VCaP (cell line): ENCODE results near the gene ST3GAL3.

ENCODE experiments used
- H3K27ac ChIP-seq: fragments of 450-650 bp; 2 replicates; pipeline ENCODE4 v1.5.1; 2017
- TF ChIP-seq, protein P1 (sequence below): fragments of 450-650 bp; conservative IDR thresholded peaks from 2 replicates; pipeline ENCODE4 v1.5.1; 2017; ENCODE audit warnings: mild to moderate bottlenecking, moderate library complexity

Gene ST3GAL3

DNA sequence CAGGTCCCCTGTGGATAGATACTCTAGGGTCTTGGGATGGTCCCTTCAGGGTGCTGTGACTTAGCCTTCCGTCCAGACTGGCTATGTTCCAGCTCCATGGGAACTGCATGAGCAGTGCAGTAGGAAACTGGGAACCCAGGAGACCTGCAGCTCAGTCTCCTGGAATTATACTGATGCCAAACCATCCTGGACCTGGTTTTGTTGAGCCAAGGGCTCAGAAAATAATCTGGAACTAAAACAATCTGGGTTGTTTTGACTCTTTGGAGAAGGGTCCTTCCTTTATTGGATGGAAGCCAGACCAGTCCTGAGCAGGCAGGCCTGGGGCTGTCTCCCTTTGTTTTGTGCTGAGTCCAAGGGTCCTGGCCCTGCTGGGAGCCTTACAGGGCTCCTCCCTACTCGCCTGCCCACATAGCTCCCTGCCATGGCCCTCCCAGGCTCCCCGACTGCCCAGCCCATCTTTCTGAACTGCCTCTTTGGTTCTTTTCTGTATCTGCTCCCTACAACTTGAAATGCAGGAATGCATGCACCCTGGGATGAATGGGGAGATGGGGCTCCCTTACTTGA is 240.6 kb downstream of the ST3GAL3 start:
- H3K27ac ChIP-seq = peak overlapping the region; percentile 96; the same call in 1 of the 2 replicates
- TF ChIP-seq, protein P1, sequence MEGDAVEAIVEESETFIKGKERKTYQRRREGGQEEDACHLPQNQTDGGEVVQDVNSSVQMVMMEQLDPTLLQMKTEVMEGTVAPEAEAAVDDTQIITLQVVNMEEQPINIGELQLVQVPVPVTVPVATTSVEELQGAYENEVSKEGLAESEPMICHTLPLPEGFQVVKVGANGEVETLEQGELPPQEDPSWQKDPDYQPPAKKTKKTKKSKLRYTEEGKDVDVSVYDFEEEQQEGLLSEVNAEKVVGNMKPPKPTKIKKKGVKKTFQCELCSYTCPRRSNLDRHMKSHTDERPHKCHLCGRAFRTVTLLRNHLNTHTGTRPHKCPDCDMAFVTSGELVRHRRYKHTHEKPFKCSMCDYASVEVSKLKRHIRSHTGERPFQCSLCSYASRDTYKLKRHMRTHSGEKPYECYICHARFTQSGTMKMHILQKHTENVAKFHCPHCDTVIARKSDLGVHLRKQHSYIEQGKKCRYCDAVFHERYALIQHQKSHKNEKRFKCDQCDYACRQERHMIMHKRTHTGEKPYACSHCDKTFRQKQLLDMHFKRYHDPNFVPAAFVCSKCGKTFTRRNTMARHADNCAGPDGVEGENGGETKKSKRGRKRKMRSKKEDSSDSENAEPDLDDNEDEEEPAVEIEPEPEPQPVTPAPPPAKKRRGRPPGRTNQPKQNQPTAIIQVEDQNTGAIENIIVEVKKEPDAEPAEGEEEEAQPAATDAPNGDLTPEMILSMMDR = no peak

DNA sequence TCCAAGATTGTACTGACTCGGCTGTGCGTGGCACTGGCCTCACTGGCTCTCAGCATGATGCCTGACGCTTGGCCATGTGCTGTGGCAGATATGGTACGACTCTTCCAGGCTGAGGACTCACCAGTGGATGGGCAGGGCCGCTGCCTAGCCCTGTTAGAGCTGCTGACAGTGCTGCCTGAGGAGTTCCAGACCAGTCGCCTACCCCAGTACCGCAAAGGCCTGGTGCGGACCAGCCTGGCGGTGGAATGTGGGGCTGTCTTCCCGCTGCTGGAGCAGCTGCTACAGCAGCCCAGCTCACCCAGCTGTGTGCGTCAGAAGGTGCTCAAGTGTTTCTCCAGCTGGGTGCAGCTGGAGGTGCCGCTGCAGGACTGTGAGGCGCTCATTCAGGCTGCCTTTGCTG is 242.3 kb downstream of the ST3GAL3 start:
- no peak overlapping the region for H3K27ac ChIP-seq
- TF ChIP-seq, protein P1 = no peak

DNA sequence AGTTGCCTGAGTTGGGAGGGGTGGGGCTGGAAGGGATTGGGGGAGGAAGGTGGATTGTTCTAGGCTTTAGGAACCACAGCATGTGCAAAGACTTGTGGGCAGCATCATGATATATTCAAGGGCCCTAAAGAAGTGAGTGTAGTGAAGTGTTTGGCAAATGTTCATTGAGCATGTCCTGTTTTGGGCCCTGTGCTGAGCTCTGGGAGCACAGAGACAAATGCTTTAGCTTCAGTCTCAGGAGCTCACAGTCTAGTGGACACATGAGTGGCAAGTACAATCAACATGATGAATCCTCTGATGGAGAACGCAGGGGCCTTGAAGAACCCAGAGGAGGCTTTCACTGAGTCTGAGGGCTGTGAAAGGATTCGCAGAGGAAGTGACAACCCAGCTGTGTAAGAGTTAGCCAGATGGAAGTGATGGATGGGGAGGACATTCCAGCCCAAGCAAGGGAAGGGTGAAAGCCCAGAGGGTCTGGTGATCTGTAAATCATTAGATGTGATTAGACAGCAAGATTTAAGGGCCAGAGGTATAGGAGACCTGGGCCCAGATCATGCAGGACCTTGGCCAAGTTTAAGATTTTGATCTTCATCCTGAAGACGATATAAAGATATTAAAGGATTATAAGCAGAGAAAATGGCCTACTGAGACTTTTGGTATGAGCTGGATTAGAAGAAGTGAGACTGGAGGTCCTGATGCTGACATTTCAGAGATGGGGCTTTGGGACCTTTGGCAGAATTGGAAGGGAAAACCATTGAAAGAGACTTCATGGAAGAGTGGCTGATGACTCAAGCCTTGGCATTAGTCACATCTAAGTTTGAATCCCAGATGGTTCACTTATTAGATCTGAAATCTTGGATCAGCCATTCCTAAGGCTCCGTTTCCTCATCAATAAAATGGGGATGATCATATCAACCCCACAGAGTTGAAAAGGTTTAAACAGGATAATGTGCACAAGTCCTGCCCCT is 244.0 kb downstream of the ST3GAL3 start:
- TF ChIP-seq, protein P1 = no peak
- no peak overlapping the region for H3K27ac ChIP-seq

DNA sequence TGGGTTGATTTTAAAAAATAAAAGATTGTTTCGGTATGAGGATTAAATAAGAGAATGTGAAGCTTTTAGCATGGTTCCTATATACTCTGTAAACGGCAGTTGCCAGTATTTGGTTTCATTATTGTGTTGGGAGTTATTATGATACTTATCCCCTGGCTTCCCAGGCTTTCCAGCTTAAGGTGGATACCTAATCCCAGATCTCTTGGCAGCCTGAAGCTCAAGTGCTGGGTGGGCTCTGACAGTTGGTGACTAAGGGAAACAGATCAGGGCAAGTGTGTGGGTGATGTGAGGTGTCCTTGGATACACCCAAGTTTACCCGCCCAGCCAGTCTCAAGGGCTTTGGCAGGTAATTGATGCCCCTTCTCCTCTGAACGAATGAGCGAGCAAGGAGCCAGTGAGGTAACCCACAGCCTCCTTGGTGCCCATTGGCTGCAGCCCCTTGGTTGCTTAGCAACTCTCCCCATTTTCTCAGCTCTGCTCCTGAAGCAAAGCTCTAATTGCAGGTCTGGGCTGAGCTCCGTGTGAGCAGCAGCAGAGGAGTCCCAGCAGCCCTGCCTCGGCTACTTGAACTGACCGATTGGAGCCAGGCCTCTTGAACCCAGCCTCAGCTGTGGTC is 245.5 kb downstream of the ST3GAL3 start:
- H3K27ac ChIP-seq = no peak overlapping the region
- TF ChIP-seq, protein P1 = no peak

DNA sequence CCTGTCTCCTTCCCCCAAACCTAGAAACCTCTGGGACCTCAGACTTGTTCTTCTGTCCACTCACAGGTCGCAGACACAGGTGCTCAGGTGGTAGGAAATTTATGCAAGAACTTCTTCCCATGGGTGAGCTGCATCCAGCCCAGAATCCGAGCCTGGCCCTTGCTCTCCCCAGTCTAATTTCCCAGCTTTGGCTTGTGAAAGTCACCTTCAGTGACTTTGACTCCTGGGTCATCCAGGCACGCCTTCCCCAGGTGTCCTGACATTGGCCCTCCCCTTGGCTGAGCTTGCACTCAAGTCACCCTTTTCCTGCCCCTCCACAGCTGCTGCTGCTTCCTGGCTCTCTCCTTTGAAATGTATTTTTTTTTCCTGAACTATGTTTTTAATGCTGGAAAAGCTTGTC is 246.0 kb downstream of the ST3GAL3 start:
- TF ChIP-seq, protein P1 = no peak
- no peak overlapping the region for H3K27ac ChIP-seq

DNA sequence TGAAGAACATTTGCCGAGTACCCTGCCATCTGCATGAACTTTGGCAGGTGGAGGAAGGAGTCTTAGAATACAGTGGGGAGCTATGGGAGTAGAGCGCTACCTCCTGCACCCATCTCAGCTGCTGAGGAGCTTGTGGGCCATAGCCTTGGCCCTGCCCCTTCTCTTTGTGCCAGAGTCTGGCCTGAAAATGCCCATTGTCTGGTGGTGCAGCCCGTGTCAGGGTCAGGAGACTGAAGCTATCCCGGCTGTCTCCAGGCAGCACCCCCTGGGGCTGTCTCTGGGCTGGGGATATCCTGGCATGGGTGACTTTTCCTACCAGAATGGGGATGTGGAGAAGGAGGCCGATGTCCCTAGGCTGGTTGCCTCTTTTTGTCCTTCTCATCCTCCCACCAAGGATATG is 246.7 kb downstream of the ST3GAL3 start:
- no peak overlapping the region for H3K27ac ChIP-seq
- TF ChIP-seq, protein P1 = no peak

DNA sequence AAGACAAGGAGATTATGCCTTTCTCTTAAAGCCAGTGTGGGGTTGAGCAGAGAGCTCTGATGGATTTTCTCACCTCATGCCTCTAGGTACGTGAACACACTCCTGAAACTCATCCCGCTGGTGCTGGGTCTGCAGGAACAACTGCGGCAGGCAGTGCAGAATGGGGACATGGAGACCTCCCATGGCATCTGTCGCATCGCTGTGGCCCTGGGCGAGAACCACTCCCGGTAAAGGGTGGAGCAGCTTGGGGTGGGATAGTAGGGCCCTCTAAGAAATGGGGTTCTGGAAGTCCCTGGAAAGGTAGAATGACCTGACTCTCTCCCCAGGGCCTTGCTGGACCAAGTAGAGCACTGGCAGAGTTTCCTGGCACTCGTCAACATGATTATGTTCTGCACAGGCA is 248.9 kb downstream of the ST3GAL3 start:
- TF ChIP-seq, protein P1 = no peak
- H3K27ac ChIP-seq = no peak overlapping the region
